GM15510 (cell line): ENCODE results near the gene NIT1.

Source experiments
- POLR2A ChIP-seq: IDR thresholded peaks from 3 replicates; pipeline ENCODE4 v1.6.1; 2011; ENCODE audit warnings: borderline replicate concordance; ENCODE audit not compliant: insufficient read length; ENCODE audit errors: extremely low read depth

Gene NIT1

GRCh38 chr1:161091796-161092507 is 26.0 kb upstream of the NIT1 start:
- no peak for TF ChIP-seq POLR2A

- TF ChIP-seq POLR2A: no peak
Measured at GRCh38 chr1:161092621-161093028, 25.3 kb upstream of the NIT1 start.

GRCh38 chr1:161094481-161094880 is 23.4 kb upstream of the NIT1 start:
- TF ChIP-seq POLR2A: no peak

GRCh38 chr1:161095230-161095629 is 22.7 kb upstream of the NIT1 start:
- no peak for TF ChIP-seq POLR2A

- TF ChIP-seq POLR2A: no peak
Measured at GRCh38 chr1:161096015-161096414, 21.9 kb upstream of the NIT1 start.

- TF ChIP-seq POLR2A: no peak
Measured at GRCh38 chr1:161096530-161096929, 21.4 kb upstream of the NIT1 start.

GRCh38 chr1:161098210-161099068 is 19.5 kb upstream of the NIT1 start, which contains the start of gene KLHDC9:
Gene KLHDC9, plus strand, starts transcription at chr1:161098361. Its CDS starts 175 bp downstream, at chr1:161098536.
- TF ChIP-seq POLR2A: peak; percentile 25

- TF ChIP-seq POLR2A: no peak
Measured at GRCh38 chr1:161099090-161099802, 18.7 kb upstream of the NIT1 start.

GRCh38 chr1:161100556-161100955 is 17.3 kb upstream of the NIT1 start:
- TF ChIP-seq POLR2A: no peak

GRCh38 chr1:161106431-161106830 is 11.5 kb upstream of the NIT1 start:
- TF ChIP-seq POLR2A: no peak

GRCh38 chr1:161111117-161111516 is 6.8 kb upstream of the NIT1 start:
- no peak for TF ChIP-seq POLR2A

GRCh38 chr1:161111527-161111926 is 6.4 kb upstream of the NIT1 start:
- no peak for TF ChIP-seq POLR2A

GRCh38 chr1:161113915-161114314 is 4.0 kb upstream of the NIT1 start:
- no peak for TF ChIP-seq POLR2A

- no peak for TF ChIP-seq POLR2A
Measured at GRCh38 chr1:161114556-161114955, 3.3 kb upstream of the NIT1 start.

GRCh38 chr1:161115132-161115711 is 2.7 kb upstream of the NIT1 start:
- no peak for TF ChIP-seq POLR2A
